Lung (tissue), 12 donors: ENCODE data around the gene GNAS-AS1. TPM values are rescaled to one million over a fixed set of nuclear protein-coding genes. Genes with fewer than 3 reads are reported as not detected.

ENCODE experiments used
- ATAC-seq: fragments of 200-7000 bp; cut with Tn5 transposase; one replicate; pipeline ENCODE4 v1.9.1; 2020; ENCODE audit warnings: moderate number of reproducible peaks; ENCODE audit not compliant: insufficient read depth, low FRiP score
- DNase-seq, 3 donors: peaks; one replicate each; pipeline ENCODE4 v3.0.0-alpha.2; 2013 to 2017
- H3K27ac ChIP-seq, 2 donors: one replicate each; pipeline ENCODE4 v1.5.1; 2013; ENCODE audit warnings: mild to moderate bottlenecking in 2 of 2, moderate library complexity in 2 of 2, control low read depth in 1 of 2, inconsistent platforms in 1 of 2, low read depth in 1 of 2, low read length in 1 of 2
- H3K27me3 ChIP-seq, 3 donors: one replicate each; pipeline ENCODE4 v1.5.1; 2013; ENCODE audit warnings: low read length in 2 of 3; ENCODE audit not compliant: control insufficient read depth in 3 of 3, insufficient read depth in 3 of 3
- H3K36me3 ChIP-seq, 4 donors: one replicate each; pipeline ENCODE4 v1.5.1; 2013; ENCODE audit warnings: low read length in 4 of 4, mild to moderate bottlenecking in 1 of 4, moderate library complexity in 1 of 4; ENCODE audit not compliant: control insufficient read depth in 4 of 4, insufficient read depth in 4 of 4
- H3K4me1 ChIP-seq, 5 donors: one replicate each; pipeline ENCODE4 v1.5.1; 2013; ENCODE audit warnings: low read length in 5 of 5, mild to moderate bottlenecking in 2 of 5, moderate library complexity in 1 of 5; ENCODE audit not compliant: control insufficient read depth in 5 of 5, insufficient read depth in 5 of 5
- H3K4me3 ChIP-seq: one replicate; pipeline ENCODE4 v1.5.1; 2013; ENCODE audit warnings: mild to moderate bottlenecking, control low read depth, moderate library complexity
- H3K9ac ChIP-seq, 2 donors: one replicate each; pipeline ENCODE4 v1.5.1; 2013; ENCODE audit warnings: low read length in 2 of 2, control low read depth in 1 of 2; ENCODE audit not compliant: insufficient read depth in 1 of 2
- H3K9me3 ChIP-seq, 4 donors: one replicate each; pipeline ENCODE4 v1.5.1; 2013; ENCODE audit warnings: low read length in 3 of 4, mild to moderate bottlenecking in 1 of 4, moderate library complexity in 1 of 4; ENCODE audit not compliant: control insufficient read depth in 4 of 4, insufficient read depth in 3 of 4
- WGBS, 2 donors: extraction: QIAGEN DNeasy Blood & Tissue Kit; methylation state at CpG; one replicate each; pipeline ENCODE4 v1.1.7; 2013; 5-methylcytosine and 5-hydroxymethylcytosine counted together
- polyA plus RNA-seq, 2 donors: library from polyadenylated mRNA; stranded (reverse); fragments of 200-250 nt; gene quantifications; one replicate each; pipeline ENCODE4 v1.2.1, GENCODE V29; 2013
- total RNA-seq, 2 donors: library from RNA; depleted of rRNA in 1 of 2; stranded (reverse); fragments of >200 nt in 1 of 2; gene quantifications; one replicate each; pipeline ENCODE4 v1.2.1, GENCODE V29; 2014 to 2021
- TF ChIP-seq, protein P1 (sequence below): IDR thresholded peaks from 2 replicates; pipeline ENCODE4 v1.5.1; 2012; ENCODE audit warnings: mild to moderate bottlenecking; ENCODE audit errors: control extremely low read depth, extremely low read depth
- donor health status: control.
- donor health status: control.
- donor health status: Bipolar disorder and iron deficiency.
- donor health status: healthy.
- donor health status: DM: yes; HTN: yes; CAD: no.

Gene GNAS-AS1
- total and polyA plus RNA-seq, 4 donors: 0.07 to 1.9 (median 0.74) TPM

DNA sequence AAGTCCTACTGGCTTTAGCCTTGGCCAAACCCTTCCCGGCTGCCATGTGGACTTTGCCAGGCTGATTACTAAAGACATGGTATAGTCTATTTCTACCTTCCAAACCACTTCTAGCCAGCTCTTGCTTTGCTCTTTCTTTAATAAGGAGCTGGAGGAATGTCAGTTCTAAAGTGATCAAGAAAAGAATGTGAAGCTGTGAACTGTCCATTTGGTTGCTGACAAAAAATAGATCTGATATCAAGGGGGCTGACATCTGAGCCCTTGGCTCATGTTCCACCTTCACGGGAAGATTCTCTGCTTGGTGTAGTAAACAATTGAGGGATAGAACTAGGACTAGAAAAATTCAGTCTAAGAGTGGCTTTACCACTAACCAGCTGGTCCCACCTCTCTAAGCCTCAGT is 22.6 kb downstream of the GNAS-AS1 start:
- no peak overlapping the region for H3K27ac ChIP-seq
- 86 to 91% methylated on average over 2 of the region's 2 CpGs for WGBS, 2 donors
- DNase-seq (no peak), ATAC-seq (no peak)
- peaks cover 0 to 3% (median 0%) of the 10 kb centered on the region in 4 donors for H3K9me3 ChIP-seq
- TF ChIP-seq, protein P1, sequence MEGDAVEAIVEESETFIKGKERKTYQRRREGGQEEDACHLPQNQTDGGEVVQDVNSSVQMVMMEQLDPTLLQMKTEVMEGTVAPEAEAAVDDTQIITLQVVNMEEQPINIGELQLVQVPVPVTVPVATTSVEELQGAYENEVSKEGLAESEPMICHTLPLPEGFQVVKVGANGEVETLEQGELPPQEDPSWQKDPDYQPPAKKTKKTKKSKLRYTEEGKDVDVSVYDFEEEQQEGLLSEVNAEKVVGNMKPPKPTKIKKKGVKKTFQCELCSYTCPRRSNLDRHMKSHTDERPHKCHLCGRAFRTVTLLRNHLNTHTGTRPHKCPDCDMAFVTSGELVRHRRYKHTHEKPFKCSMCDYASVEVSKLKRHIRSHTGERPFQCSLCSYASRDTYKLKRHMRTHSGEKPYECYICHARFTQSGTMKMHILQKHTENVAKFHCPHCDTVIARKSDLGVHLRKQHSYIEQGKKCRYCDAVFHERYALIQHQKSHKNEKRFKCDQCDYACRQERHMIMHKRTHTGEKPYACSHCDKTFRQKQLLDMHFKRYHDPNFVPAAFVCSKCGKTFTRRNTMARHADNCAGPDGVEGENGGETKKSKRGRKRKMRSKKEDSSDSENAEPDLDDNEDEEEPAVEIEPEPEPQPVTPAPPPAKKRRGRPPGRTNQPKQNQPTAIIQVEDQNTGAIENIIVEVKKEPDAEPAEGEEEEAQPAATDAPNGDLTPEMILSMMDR: no peak
- H3K27me3 ChIP-seq: no peaks in the 10 kb centered on the region
- H3K4me3 ChIP-seq: no peak overlapping the region
- H3K9ac ChIP-seq: no peak overlapping the region
- H3K36me3 ChIP-seq: no peaks in the 10 kb centered on the region
- peaks cover 0 to 7% (median 4%) of the 10 kb centered on the region in 5 donors for H3K4me1 ChIP-seq

DNA sequence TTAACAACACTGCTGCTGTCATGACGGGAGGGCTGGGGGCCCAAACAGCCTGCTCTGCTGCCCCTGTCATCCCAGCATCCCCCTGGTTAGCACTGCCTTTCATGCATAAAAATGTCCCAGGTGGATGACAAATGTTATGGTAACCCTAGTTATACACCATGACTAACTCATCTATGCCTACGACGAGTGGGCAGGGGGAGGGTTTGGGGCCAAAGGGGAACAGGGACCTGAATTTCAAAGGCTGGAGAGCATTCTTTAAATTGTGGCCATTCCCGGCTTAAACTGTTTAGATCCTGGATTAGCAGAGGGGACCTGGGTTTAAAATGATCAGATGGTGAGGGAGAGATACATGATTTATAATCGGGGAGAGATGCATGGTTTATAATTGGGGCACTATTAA is 24.4 kb downstream of the GNAS-AS1 start:
- TF ChIP-seq, protein P1: no peak
- Histone ChIP-seq H3K36me3 (no peaks in the 10 kb centered on the region), H3K4me1 (peaks cover 0 to 7% (median 4%) of the 10 kb centered on the region in 5 donors), H3K9ac (no peak overlapping the region), H3K27ac (no peak overlapping the region), H3K4me3 (no peak overlapping the region), H3K9me3 (peaks cover 0 to 3% (median 0%) of the 10 kb centered on the region in 4 donors), H3K27me3 (no peaks in the 10 kb centered on the region)
- ATAC-seq: no peak
- 87 to 88% methylated on average over 5 of the region's 5 CpGs for WGBS, 2 donors
- DNase-seq: no peak

DNA sequence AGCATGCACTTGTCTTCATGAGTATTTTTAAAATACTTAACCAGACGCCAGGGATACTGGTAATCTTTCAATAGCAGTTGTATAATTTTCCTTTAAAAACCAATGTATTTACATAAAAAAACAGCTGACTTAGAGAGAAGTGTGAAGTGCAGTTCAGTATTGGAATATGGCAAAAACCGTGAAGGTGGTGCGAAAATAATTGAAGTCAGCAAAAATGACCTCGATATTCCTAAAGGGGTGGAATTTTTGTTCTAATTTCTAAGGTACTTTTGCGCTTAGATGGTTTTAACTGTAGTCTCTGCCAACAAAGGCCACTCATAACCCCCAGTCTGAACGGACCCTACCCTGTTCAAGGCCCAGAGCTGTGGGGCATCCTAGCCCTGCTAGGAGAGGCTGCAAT is 25.3 kb downstream of the GNAS-AS1 start:
- TF ChIP-seq, protein P1: no peak
- no peak overlapping the region for H3K4me3 ChIP-seq
- H3K4me1 ChIP-seq: peaks cover 0 to 7% (median 4%) of the 10 kb centered on the region in 5 donors
- H3K27me3 ChIP-seq: no peaks in the 10 kb centered on the region
- H3K9ac ChIP-seq: no peak overlapping the region
- no peak overlapping the region for H3K27ac ChIP-seq
- H3K36me3 ChIP-seq: no peaks in the 10 kb centered on the region
- H3K9me3 ChIP-seq: peaks cover 0 to 2% (median 0%) of the 10 kb centered on the region in 4 donors
- ATAC-seq (no peak), DNase-seq (no peak)
- WGBS, 2 donors: 91 to 94% methylated on average over 6 of the region's 6 CpGs

DNA sequence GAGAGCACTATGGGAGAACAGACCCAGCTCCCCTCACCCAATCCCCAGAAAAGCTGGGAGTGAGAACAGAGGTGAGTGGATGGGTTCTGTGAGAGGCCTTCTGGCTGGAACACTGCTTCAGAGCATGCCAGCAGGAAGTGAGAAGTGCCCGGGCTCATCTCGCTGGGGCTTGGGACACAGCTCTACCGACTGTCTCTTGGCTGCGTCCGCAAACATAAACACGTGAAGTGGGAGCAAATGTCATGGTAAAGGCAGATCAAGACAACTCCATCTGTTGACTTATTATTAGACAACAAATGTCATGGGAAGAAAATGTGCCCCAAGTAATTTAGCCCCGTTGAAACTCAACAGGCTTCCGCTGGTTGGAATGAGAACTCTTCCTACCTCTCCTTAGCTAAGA is 25.9 kb downstream of the GNAS-AS1 start:
- H3K36me3 ChIP-seq: no peaks in the 10 kb centered on the region
- H3K27me3 ChIP-seq: no peaks in the 10 kb centered on the region
- H3K4me3 ChIP-seq: no peak overlapping the region
- no peak overlapping the region for H3K9ac ChIP-seq
- 84% methylated on average over 8 of the region's 8 CpGs for WGBS, 2 donors
- ATAC-seq: no peak
- peaks cover 0 to 2% (median 0%) of the 10 kb centered on the region in 4 donors for H3K9me3 ChIP-seq
- peaks cover 0 to 7% (median 4%) of the 10 kb centered on the region in 5 donors for H3K4me1 ChIP-seq
- H3K27ac ChIP-seq: no peak overlapping the region
- DNase-seq: no peak
- TF ChIP-seq, protein P1: no peak
